Fibroblast of pulmonary artery (primary cell): Measurements from ENCODE around the gene DNAJC16.

Experiments
- DNase-seq: peaks from one replicate; pipeline ENCODE4 v3.0.0-alpha.2; 2010; ENCODE audit warnings: low read depth
- H3K4me3 ChIP-seq: replicated peaks from 2 replicates; pipeline ENCODE4 v1.5.1; 2011; ENCODE audit warnings: low read depth, mild to moderate bottlenecking, control low read depth, low read length, moderate library complexity
- TF ChIP-seq, protein P1 (sequence below): IDR thresholded peaks from 2 replicates; pipeline ENCODE4 v1.5.1; 2011; ENCODE audit warnings: mild to moderate bottlenecking, control low read depth, low read length, inconsistent platforms; ENCODE audit errors: missing control alignments

The DNAJC16 gene

DNA sequence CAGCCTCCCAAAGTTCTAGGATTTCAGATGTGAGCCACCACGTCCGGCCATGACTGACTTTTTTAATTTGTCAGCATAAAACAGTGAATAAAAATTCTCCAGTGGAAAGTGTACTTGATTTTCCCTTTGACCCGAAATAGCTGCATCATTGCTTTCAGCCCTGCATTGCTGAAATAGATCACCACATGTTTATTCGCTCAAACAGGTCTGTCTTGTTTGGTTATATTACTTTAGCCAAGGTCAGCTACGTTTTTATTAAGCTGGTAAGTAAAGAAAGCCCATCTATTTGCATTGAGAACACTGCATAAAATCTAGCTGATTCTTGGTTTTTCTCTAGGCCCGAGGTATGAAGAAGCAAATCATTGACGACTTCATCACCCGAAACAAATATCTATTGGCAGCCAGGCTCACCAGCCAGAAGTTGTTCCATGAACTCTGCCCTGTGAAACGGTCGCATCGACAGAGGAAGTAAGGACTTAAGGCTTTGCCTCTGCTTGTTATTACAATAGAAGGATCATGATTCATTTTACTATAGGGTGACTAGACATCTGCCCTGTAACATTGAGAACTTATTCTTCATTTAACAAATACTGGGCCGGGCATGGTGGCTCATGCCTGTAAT is 32.7 kb downstream of the DNAJC16 start:
- TF ChIP-seq, protein P1, sequence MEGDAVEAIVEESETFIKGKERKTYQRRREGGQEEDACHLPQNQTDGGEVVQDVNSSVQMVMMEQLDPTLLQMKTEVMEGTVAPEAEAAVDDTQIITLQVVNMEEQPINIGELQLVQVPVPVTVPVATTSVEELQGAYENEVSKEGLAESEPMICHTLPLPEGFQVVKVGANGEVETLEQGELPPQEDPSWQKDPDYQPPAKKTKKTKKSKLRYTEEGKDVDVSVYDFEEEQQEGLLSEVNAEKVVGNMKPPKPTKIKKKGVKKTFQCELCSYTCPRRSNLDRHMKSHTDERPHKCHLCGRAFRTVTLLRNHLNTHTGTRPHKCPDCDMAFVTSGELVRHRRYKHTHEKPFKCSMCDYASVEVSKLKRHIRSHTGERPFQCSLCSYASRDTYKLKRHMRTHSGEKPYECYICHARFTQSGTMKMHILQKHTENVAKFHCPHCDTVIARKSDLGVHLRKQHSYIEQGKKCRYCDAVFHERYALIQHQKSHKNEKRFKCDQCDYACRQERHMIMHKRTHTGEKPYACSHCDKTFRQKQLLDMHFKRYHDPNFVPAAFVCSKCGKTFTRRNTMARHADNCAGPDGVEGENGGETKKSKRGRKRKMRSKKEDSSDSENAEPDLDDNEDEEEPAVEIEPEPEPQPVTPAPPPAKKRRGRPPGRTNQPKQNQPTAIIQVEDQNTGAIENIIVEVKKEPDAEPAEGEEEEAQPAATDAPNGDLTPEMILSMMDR = no peak
- no peak for DNase-seq

DNA sequence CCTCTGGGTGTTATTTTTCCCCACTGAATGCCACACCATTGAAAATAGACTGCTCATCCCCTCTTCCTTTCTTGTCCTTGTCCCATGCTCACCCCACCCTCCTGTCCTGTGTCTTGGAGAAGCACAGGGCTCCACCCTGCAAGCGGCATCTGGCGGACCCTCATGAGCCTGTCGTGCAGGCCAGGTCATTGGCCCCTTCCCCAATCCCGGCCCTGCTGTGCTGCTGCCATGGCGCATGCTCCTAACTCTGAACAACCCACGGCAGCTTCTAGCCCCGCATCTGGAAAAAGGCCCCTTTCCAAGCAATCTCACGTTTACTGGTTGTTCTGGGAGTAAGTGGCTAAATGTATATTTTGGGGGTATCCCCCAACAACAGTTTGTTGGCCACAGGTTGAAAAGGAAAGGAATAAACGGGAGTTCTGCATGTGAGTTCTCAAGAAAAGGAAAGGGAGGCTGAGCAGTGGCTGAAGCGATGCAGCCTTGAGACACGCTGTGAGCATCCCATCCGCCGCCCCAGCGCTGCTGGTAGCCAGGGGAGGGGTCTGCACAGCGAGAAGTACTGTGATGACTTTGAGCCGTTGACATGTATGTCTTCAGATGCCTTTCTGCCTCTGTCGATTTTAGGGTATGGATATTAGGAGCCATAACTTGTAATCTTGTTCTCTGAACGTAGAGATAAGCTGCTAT is 41.9 kb downstream of the DNAJC16 start:
- no peak overlapping the region for H3K4me3 ChIP-seq
- TF ChIP-seq, protein P1 = no peak
- no peak for DNase-seq

More for the DNA sequence above, 32.7 kb downstream of the DNAJC16 start:
- H3K4me3 ChIP-seq = no peak overlapping the region

DNA sequence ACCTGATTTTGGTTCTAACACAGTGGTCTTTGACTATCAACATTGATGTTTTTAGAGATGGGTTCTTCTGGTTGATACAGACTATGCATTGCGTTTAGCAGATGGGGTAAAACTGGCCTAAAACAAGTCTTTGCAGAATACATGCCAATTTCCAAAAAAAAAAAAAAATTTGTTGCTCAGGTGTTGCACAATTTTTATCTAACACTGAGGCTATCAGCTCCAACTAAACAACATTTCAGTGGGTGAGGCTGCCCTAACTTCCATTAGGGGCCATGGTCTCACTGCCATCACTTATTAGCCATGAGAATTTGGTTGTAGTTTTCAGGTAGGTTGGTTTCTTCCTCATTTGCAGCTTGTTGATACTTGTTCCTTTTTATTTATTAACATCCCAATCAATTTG is 44.2 kb downstream of the DNAJC16 start:
- no peak overlapping the region for H3K4me3 ChIP-seq
- no peak for DNase-seq
- TF ChIP-seq, protein P1 = no peak

DNA sequence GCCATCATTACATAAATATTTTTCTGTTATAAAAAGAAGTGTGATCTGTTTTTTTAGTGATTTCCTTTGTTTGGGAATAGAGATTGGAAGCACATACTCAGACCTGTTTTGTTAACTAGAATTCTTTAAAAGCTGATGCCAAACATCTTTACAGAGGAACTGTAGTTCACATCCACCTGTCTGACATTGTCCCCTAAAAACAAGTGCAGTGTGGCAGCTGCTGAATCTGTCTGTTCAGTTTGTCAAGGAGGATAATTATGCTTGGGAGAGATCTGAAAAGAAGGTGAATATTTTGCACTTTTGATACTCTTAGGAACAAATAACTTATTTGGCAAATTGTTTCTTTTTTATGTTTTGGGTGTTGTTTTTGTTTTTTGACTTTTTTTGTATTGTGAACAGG is 44.6 kb downstream of the DNAJC16 start:
- no peak overlapping the region for H3K4me3 ChIP-seq
- TF ChIP-seq, protein P1 = no peak
- DNase-seq = no peak

DNA sequence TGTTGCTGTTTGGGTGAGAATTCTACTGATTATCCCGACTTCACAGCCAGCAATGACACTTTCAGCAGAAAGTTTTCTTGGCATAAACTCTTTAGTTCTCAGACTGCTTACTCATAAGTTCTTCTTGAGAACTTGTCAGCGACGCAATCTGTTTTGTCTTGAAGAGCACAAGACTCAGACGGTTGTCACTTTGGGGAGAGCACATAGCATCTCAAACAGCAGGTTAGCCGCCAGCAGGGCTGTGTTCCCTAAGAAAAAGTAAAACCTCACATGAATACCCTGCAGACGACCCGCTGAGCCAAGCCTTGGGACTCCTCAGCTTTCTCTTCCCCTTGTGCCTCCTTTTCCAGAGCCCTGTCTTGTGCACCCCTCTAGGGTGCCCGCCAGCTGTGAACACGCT is 46.8 kb downstream of the DNAJC16 start:
- no peak overlapping the region for H3K4me3 ChIP-seq
- TF ChIP-seq, protein P1 = no peak
- DNase-seq = peak; percentile 41

DNA sequence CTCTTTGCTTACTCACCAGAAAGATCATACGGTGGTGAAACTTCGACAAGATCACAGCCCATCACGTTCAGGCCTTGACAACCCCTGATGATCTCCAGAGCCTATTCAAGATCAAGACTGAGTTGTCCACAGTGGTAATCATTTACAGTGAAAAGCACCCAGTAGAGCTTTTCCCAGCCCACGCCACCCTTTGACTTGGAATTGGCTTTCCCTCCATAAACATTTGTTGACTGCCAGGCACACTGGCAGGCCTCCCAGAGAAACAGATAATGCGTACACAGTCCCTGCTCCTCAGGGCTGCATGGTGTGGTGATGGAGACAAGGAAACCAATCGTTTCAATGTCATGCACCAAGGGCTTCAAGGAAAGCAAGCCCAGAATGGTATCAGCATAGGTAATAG is 48.1 kb downstream of the DNAJC16 start:
- TF ChIP-seq, protein P1 = no peak
- no peak overlapping the region for H3K4me3 ChIP-seq
- DNase-seq = no peak
